Peyer's patch (tissue), 4 donors: Measurements from ENCODE around the gene ELF5. TPM values are rescaled to one million over a fixed set of nuclear protein-coding genes. Genes with fewer than 3 reads are reported as not detected.

Experiments used
- DNase-seq, 3 donors: peaks; one replicate each; pipeline ENCODE4 v3.0.0-alpha.2; 2017 to 2019
- H3K27ac ChIP-seq, 4 donors: fragments of 200-600 bp; sonication (generic); one replicate each; pipeline ENCODE4 v1.5.1; 2016 to 2019
- H3K27me3 ChIP-seq, 2 donors: fragments of 200-600 bp; sonication (generic); one replicate each; pipeline ENCODE4 v1.5.1; 2019
- H3K36me3 ChIP-seq, 3 donors: fragments of 200-600 bp; sonication (generic); one replicate each; pipeline ENCODE4 v1.5.1; 2016 to 2019
- H3K4me1 ChIP-seq, 4 donors: fragments of 200-600 bp; sonication (generic); one replicate each; pipeline ENCODE4 v1.5.1; 2016 to 2019
- H3K4me3 ChIP-seq, 4 donors: fragments of 200-600 bp; sonication (generic); 1 replicate in 3 of 4; 2 replicates in 1 of 4; pipeline ENCODE4 v1.5.1; 2016 to 2019; ENCODE audit warnings: mild to moderate bottlenecking in 1 of 4
- H3K9me3 ChIP-seq, 4 donors: fragments of 200-600 bp; sonication (generic); one replicate each; pipeline ENCODE4 v1.5.1; 2016 to 2019; ENCODE audit warnings: mild to moderate bottlenecking in 1 of 4
- CTCF ChIP-seq, 6 experiments: fragments of 450-650 bp in 4 of 6; fragments of 200-600 bp in 2 of 6; sonication (generic) in 1 of 6; IDR thresholded peaks; one replicate each; pipeline ENCODE4 v1.5.1; 2017 to 2019; ENCODE audit warnings: antibody characterized with exemption in 6 of 6, mild to moderate bottlenecking in 3 of 6, moderate library complexity in 1 of 6
- POLR2A ChIP-seq, 2 donors: fragments of 450-650 bp; IDR thresholded peaks; one replicate each; pipeline ENCODE4 v1.5.1; 2017; ENCODE audit warnings: antibody characterized with exemption in 2 of 2, mild to moderate bottlenecking in 2 of 2, moderate library complexity in 2 of 2
- total RNA-seq, 4 donors: library from RNA; depleted of rRNA; stranded (reverse); fragments of >200 nt; gene quantifications; one replicate each; pipeline ENCODE4 v1.1.0, GENCODE V29; 2016

The ELF5 gene
- total RNA-seq, 4 donors from 2014 or later, result not detected

- DNase-seq, result no peak
- Histone ChIP-seq H3K27ac (no peak overlapping the region), H3K9me3 (no peaks in the 10 kb centered on the region), H3K4me1 (no peaks in the 10 kb centered on the region), H3K4me3 (no peak overlapping the region), H3K36me3 (no peaks in the 10 kb centered on the region), H3K27me3 (no peaks in the 10 kb centered on the region)
- TF ChIP-seq CTCF (IDR thresholded peaks at IDR 0.05) (no peak), POLR2A (IDR thresholded peaks at IDR 0.05) (no peak)
Measured at GRCh38 chr11:34537636-34538035, 24.0 kb upstream of the ELF5 start.

GRCh38 chr11:34536056-34536455 lies 22.5 kb upstream of the ELF5 start:
- DNase-seq, result no peak
- no peaks in the 10 kb centered on the region for H3K9me3 ChIP-seq
- H3K27me3 ChIP-seq, result no peaks in the 10 kb centered on the region
- TF ChIP-seq POLR2A (IDR thresholded peaks at IDR 0.05), result no peak
- TF ChIP-seq CTCF (IDR thresholded peaks at IDR 0.05), result no peak
- H3K36me3 ChIP-seq, result no peaks in the 10 kb centered on the region
- no peak overlapping the region for H3K27ac ChIP-seq
- no peak overlapping the region for H3K4me3 ChIP-seq
- no peaks in the 10 kb centered on the region for H3K4me1 ChIP-seq

- H3K9me3 ChIP-seq, result no peaks in the 10 kb centered on the region
- no peak overlapping the region for H3K4me3 ChIP-seq
- H3K4me1 ChIP-seq, result no peaks in the 10 kb centered on the region
- H3K27ac ChIP-seq, result no peak overlapping the region
- TF ChIP-seq POLR2A (IDR thresholded peaks at IDR 0.05), result no peak
- TF ChIP-seq CTCF (IDR thresholded peaks at IDR 0.05), result no peak
- DNase-seq, result no peak
- H3K36me3 ChIP-seq, result no peaks in the 10 kb centered on the region
- no peaks in the 10 kb centered on the region for H3K27me3 ChIP-seq
Measured at GRCh38 chr11:34534826-34535225, 21.2 kb upstream of the ELF5 start.

GRCh38 chr11:34531663-34532062 lies 18.1 kb upstream of the ELF5 start:
- no peaks in the 10 kb centered on the region for H3K9me3 ChIP-seq
- no peaks in the 10 kb centered on the region for H3K27me3 ChIP-seq
- no peak overlapping the region for H3K4me3 ChIP-seq
- no peaks in the 10 kb centered on the region for H3K36me3 ChIP-seq
- TF ChIP-seq POLR2A (IDR thresholded peaks at IDR 0.05) (no peak), CTCF (IDR thresholded peaks at IDR 0.05) (no peak)
- DNase-seq, result no peak
- no peaks in the 10 kb centered on the region for H3K4me1 ChIP-seq
- H3K27ac ChIP-seq, result no peak overlapping the region

- no peaks in the 10 kb centered on the region for H3K27me3 ChIP-seq
- TF ChIP-seq POLR2A (IDR thresholded peaks at IDR 0.05) (no peak), CTCF (IDR thresholded peaks at IDR 0.05) (no peak)
- H3K4me1 ChIP-seq, result no peaks in the 10 kb centered on the region
- H3K4me3 ChIP-seq, result no peak overlapping the region
- H3K36me3 ChIP-seq, result no peaks in the 10 kb centered on the region
- no peak for DNase-seq
- H3K9me3 ChIP-seq, result no peaks in the 10 kb centered on the region
- no peak overlapping the region for H3K27ac ChIP-seq
Measured at GRCh38 chr11:34530545-34531234, 17.1 kb upstream of the ELF5 start.

- Histone ChIP-seq H3K9me3 (no peaks in the 10 kb centered on the region), H3K4me1 (no peaks in the 10 kb centered on the region), H3K4me3 (no peak overlapping the region), H3K36me3 (no peaks in the 10 kb centered on the region), H3K27ac (no peak overlapping the region), H3K27me3 (no peaks in the 10 kb centered on the region)
- TF ChIP-seq CTCF (IDR thresholded peaks at IDR 0.05), result no peak
- TF ChIP-seq POLR2A (IDR thresholded peaks at IDR 0.05), result no peak
- no peak for DNase-seq
Measured at GRCh38 chr11:34529643-34530042, 16.0 kb upstream of the ELF5 start.
